NCI-H128 (cell line): ENCODE results near the gene STAB2.

Experiments used
- DNase-seq: peaks from one replicate; lab custom pipeline; 2025; ENCODE audit not compliant: unreplicated experiment; lab: John Stamatoyannopoulos, UW

STAB2 gene

GRCh38 chr12:103742349-103742932, 155.4 kb downstream of the STAB2 start:
- peak; percentile 8 for DNase-seq

GRCh38 chr12:103743788-103744187, 156.7 kb downstream of the STAB2 start:
- no peak for DNase-seq

GRCh38 chr12:103745962-103746361, 158.9 kb downstream of the STAB2 start:
- no peak for DNase-seq

GRCh38 chr12:103748002-103748401, 160.9 kb downstream of the STAB2 start:
- no peak for DNase-seq

- no peak for DNase-seq
Measured at GRCh38 chr12:103748875-103749274, 161.8 kb downstream of the STAB2 start.

GRCh38 chr12:103751171-103751570, 164.1 kb downstream of the STAB2 start:
- DNase-seq = no peak

GRCh38 chr12:103751600-103751999, 164.5 kb downstream of the STAB2 start:
- no peak for DNase-seq

GRCh38 chr12:103755425-103755824, 168.4 kb downstream of the STAB2 start:
- no peak for DNase-seq

GRCh38 chr12:103756443-103756842, 169.4 kb downstream of the STAB2 start:
- DNase-seq = no peak

- DNase-seq = no peak
Measured at GRCh38 chr12:103757248-103757647, 170.2 kb downstream of the STAB2 start.

- no peak for DNase-seq
Measured at GRCh38 chr12:103758310-103759089, 171.4 kb downstream of the STAB2 start.

GRCh38 chr12:103762473-103762872, 175.4 kb downstream of the STAB2 start:
- no peak for DNase-seq

GRCh38 chr12:103765322-103765721, 178.2 kb downstream of the STAB2 start:
- DNase-seq = no peak

- DNase-seq = no peak
Measured at GRCh38 chr12:103766028-103766427, 179.0 kb downstream of the STAB2 start.

- DNase-seq = no peak
Measured at GRCh38 chr12:103768467-103769123, 181.5 kb downstream of the STAB2 start.

- DNase-seq = no peak
Measured at GRCh38 chr12:103769240-103769945, 182.3 kb downstream of the STAB2 start.

- DNase-seq = no peak
Measured at GRCh38 chr12:103771466-103771865, 184.4 kb downstream of the STAB2 start.

- DNase-seq = no peak
Measured at GRCh38 chr12:103772367-103773108, 185.5 kb downstream of the STAB2 start.

GRCh38 chr12:103773109-103773910, 186.2 kb downstream of the STAB2 start:
- no peak for DNase-seq

- no peak for DNase-seq
Measured at GRCh38 chr12:103774977-103775560, 188.0 kb downstream of the STAB2 start.
